HG03064 (cell line): ENCODE measurements around the gene PTPMT1.
"Not testable (repeated sequence)": the region's sequence is repeated elsewhere in the genome, so short reads cannot be mapped to it uniquely, and the experiment has no call there.

Experiments
- ATAC-seq: cut with Tn5 transposase; IDR thresholded peaks from one replicate; pipeline ENCODE4 v1.9.1; 2021; ENCODE audit warnings: low read depth; ENCODE audit not compliant: unreplicated experiment

Gene PTPMT1

DNA sequence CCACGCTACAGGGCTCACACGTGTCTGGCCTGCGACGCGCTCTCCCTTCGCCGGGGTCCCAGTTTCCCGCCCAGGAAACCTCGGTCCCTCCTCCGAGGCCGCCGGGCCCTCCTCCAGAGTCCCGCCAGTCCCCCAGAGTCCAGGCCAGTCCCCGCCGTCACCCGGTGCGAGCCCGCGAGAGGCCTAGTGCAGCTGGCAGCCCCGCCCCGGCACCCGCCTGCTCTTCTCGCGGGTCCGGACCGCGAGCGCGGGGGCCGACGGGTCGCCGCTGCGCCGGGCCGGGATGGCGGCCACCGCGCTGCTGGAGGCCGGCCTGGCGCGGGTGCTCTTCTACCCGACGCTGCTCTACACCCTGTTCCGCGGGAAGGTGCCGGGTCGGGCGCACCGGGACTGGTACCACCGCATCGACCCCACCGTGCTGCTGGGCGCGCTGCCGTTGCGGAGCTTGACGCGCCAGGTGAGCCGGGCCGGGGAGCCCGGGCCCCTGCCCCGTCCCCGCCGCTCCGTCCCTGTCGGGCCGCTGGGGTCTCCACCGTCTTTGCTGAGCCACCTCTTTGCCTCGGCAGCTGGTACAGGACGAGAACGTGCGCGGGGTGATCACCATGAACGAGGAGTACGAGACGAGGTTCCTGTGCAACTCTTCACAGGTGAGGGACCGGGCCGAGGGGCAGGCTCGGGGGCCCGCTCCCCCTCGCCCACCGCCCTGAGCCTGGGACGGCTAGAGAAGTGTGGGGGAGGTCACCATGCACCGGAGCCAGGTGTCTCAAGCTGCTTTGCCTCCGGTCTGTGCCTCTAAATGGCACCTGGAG, at the start of gene PTPMT1:
Gene PTPMT1, plus strand, starts transcription at position 260 of the 809 bp plus-strand sequence. Its CDS starts 24 bp downstream, at position 284.
- ATAC-seq: peak; percentile 91

GRCh38 chr11:47516155-47516554, 49.2 kb upstream of the PTPMT1 start:
- ATAC-seq: no peak

DNA sequence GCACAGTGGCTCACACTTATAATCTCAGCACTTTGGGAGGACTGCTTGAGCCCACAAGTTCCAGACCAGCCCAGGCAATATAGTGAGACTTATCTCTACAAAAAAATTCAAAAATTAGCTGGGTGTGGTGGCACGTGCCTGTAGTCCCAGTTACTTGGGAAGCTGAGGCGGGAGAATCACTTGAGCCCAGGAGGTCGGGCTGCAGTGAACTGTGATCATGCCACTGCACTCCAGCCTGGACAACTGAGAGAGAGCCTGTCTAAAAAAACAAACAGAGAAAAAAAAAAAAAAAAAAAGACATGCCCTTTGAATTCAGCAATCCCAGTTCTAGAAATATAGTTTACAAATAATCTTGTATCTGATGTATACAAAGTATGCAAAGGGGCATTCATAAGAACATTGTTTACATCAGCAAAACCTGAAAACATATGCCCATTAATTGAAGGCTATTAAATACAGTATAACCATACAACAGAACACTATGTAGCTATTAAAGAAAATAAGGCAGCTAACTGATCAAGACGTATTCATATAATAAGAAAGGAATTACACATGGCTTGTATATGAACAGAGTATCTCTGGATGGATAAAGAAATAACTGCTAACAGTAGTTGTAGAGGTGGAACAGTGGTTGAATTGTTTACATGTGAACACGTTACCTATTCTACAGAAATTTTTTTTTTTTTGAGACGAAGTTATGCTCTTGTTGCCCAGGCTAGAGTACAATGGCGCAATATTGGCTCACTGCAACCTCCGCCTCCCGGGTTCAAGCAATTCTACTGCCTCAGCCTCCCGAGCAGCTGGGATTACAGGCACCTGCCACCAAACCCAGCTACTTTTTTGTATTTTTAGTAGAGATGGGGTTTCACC, 48.2 kb upstream of the PTPMT1 start:
- ATAC-seq: no peak

DNA sequence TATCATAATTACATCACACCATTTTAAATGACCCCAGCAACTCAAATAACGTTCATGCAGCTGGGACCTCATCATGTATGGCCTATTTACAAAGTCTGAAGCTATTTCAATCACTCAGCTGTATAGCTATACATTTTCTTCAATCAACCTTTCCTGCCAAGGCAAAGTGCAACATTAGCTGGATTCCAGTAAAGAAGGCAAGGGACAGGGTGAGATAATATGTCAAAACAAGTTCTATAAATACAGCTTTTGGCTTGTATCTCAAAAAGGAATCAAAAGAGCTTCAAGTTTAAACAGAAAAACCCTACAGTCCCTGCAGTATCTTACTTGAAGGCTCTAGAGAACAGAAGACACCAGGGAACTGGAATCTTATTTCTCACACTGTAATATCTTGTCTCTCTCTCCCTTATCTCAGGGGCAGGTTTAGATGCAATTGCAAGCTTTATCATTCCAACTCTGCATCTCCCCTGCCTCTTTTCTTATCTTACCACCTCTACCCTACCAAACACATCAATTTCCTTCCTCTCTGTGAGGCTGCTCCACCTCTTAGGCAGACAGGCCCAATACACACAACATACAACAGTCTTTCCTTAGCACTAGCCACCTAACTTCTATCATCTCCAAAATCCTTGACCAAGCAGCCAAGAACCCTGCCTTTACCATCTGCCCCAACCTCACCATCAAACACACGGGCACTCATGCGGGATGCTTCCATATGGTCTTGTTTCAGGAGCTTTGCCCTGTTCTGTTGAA, 47.0 kb upstream of the PTPMT1 start:
- ATAC-seq: no peak

DNA sequence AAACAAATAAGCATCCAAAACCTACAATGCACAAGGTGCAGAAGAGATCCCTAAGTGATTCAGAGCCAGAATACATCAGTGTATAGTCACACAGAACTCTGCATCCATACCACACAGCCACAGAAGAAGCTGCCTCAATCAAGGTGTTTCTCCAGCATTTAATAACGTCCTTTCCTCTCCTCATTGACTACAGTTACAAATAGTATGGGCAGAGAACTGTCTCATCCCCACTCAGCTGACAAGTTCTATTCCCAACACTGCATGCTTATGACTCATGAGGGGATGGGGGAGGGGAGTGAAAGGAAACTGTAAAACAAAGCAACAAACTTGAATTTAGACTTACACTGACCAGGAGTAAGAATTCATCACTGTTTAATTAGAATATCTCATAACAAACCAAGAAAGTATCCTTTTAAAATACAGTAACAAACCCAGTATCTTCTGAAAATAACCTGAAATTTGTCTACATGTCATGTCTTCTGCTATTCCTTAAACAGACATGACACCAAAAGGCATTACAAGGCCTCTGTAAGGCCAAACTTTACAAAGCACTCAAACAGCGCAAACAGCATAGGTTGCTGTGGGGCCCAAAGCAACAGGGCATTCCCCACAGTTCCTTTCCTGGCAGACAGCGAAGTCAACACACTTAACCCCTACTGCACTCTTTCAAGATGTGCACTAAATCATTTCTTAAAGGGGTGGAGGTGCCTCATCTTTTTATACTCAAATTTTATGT, 41.7 kb upstream of the PTPMT1 start:
- ATAC-seq: peak; percentile 47

DNA sequence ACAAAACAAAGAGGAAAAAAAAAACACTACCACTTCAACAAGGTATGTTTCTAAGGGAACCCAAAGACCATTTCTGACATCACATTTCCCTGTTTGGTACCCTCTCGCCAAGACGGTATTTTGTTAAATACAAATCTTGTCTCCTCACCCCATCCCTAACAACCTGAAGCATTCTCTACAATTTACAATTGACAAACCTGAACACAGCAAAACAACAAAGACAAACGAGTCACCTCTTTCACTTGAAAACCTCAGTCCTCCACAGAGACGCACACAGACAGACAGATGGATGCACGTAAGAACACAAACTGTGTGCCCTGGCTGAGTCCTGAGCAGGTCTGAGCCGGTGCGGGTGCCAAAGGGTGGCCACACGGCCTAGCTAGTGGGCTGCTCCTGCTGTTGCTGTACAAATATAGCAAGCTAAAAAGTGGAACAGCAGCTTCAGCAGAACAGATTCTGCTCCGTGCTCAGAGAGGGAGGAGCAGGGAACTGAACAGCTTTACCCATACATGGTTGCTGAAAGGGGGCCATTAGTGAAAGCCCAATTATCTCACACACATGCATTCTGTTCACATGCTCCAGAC, 41.0 kb upstream of the PTPMT1 start:
- peak; percentile 16 for ATAC-seq

DNA sequence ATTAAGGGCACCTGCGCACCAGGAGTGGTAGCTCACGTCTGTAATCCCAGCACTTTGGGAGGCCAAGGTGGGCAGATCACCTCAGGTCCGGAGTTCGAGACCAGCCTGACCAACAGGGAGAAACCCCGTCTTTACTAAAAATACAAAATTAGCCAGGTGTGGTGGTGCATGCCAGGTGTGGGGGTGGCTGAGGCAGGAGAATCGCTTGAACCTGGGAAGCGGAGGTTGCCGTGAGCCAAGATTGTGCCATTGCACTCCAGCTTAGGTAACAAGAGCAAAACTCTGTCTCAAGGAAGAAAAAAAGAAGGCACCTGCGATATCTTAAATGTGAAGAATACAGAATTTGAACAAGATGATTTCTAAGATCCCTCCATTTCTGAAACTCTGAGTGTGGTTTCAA, 39.4 kb upstream of the PTPMT1 start:
- ATAC-seq: not testable (repeated sequence)

DNA sequence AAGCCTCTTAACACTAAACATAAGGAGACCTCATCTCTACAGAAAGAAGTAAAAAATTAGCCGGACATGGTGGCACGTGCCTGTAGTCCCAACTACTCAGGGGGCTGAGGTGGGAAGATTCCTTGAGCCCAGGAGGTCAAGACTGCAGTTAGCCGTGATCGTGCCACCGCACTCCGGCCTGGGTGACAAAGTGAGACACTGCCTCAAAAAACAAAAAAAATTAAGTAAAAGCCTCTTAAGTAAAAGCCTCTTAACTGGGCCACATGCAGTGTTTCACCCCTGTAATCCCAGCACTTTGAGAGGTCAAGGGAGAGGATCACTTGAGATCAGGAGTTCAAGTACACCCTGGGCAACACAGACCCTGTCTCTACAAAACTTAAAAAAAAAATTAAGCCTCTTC, 38.2 kb upstream of the PTPMT1 start:
- ATAC-seq: no peak

- no peak for ATAC-seq
Measured at GRCh38 chr11:47529951-47530350, 35.4 kb upstream of the PTPMT1 start.

DNA sequence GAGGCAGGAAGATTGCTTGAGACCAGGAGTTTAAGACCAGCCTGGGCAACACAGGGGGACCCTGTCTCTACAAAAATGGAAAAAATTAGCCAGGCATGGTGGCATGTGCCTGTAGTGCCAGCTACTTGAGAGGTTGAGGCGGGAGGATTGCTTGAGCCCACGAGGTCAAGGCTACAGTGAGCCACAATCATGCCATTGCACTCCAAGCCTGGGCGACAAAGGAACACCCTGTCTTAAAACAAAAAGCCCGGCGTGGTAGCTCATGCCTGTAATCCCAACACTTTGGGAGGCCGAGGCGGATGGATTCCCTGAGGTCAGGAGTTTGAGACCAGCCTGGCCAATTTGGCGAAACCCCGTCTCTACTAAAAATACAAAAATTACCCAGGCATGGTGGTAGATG, 34.7 kb upstream of the PTPMT1 start:
- not testable (repeated sequence) for ATAC-seq

DNA sequence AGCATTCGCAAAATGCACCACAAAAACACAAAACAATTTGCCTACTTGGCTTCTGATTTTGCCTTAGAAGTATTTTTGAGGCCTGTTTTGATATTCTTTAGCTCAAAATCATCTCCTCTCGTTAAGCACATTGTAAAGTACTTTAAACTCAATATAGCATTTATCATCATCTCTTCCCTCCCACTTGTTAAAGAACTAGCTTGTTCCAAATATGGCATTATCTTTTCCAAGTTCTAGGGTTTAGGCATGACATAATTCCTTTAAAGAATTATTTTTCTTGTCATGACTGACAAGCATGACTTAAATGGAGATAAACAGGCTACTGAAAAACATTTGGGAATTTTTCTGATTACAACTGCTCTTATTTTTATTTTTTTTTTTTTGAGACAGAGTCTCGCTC, 33.7 kb upstream of the PTPMT1 start:
- no peak for ATAC-seq

GRCh38 chr11:47532597-47533213, 32.7 kb upstream of the PTPMT1 start:
- no peak for ATAC-seq

- no peak for ATAC-seq
Measured at GRCh38 chr11:47533690-47534151, 31.7 kb upstream of the PTPMT1 start.

GRCh38 chr11:47534704-47535251, 30.6 kb upstream of the PTPMT1 start:
- ATAC-seq: no peak

- no peak for ATAC-seq
Measured at GRCh38 chr11:47536915-47537314, 28.5 kb upstream of the PTPMT1 start.

GRCh38 chr11:47538741-47539565, 26.4 kb upstream of the PTPMT1 start:
- ATAC-seq: no peak

DNA sequence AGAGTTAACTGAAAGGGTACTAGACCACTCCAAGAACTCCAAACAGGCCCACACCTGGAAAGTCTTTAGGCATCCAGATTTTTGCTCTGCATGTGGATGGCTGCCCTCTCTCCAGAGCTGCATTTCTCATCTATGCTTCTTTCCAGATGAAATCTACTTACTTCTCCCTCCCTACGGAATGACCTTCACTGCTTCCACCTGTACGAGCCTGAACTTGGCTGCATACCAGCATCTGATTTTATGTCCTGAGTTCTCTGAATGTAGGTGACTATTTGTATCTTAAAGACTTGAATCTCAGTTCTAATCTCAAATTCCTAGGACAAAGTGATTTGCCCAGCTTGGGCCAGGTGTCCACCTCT, 25.7 kb upstream of the PTPMT1 start:
- no peak for ATAC-seq

GRCh38 chr11:47541070-47541469, 24.3 kb upstream of the PTPMT1 start:
- no peak for ATAC-seq
